ENCODE measurements around the gene ADGRF1. TPM values are rescaled to one million over a fixed set of nuclear protein-coding genes. Genes with fewer than 3 reads are reported as not detected.

The ADGRF1 gene
- polyA plus RNA-seq, 2 of the 4 experiments (the other 2 are of a cell fraction): 0.01 TPM; not detected in 1

GRCh38 chr6:47008397-47008763, 33.8 kb downstream of the ADGRF1 start:
- 76% methylated on average over 3 of the region's 3 CpGs for WGBS (ENCODE audit: missing lambda C conversion rate)
- ATAC-seq (no peak), DNase-seq (ENCODE audit: low read depth in 1 of 2, low spot score in 1 of 2) (no peak), FAIRE-seq (no peak)
- Histone ChIP-seq H3K9me3 (no peaks in the 10 kb centered on the region), H3K4me2 (no peak overlapping the region), H3K4me3 (no peak overlapping the region), H3K27ac (no peak overlapping the region), H3K4me1 (no peaks in the 10 kb centered on the region)
- no peak for TF ChIP-seq ESRRA (IDR thresholded peaks at IDR 0.05; ENCODE audit: borderline replicate concordance, low read length)
- no peak for TF ChIP-seq RNF2 (IDR thresholded peaks at IDR 0.05; ENCODE audit: borderline replicate concordance, low read depth)
- ChIA-PET CTCF (no interaction called here), POLR2A (no interaction called here)

- no peaks in the 10 kb centered on the region for H3K4me1 ChIP-seq
- ATAC-seq (no peak), FAIRE-seq (no peak), DNase-seq (ENCODE audit: low read depth in 1 of 2, low spot score in 1 of 2) (no peak)
- no peak overlapping the region for H3K4me2 ChIP-seq
- no peak overlapping the region for H3K4me3 ChIP-seq
- no peak overlapping the region for H3K27ac ChIP-seq
- H3K9me3 ChIP-seq: no peaks in the 10 kb centered on the region
- TF ChIP-seq HEYL (CRISPR knock-in tag; IDR thresholded peaks at IDR 0.05) (no peak), CBX2 (IDR thresholded peaks at IDR 0.05; ENCODE audit: borderline replicate concordance, low read depth) (no peak), ZC3H11A (IDR thresholded peaks at IDR 0.05) (no peak), MAFK (IDR thresholded peaks at IDR 0.05; ENCODE audit: partially characterized antibody) (no peak), RARB (CRISPR knock-in tag; IDR thresholded peaks at IDR 0.05) (no peak), BHLHE40 (IDR thresholded peaks at IDR 0.05; ENCODE audit: low read depth, low read length) (no peak), KDM1A (IDR thresholded peaks at IDR 0.05; ENCODE audit: low read depth) (no peak), ZSCAN20 (CRISPR knock-in tag; IDR thresholded peaks at IDR 0.05) (no peak), SMC3 (IDR thresholded peaks at IDR 0.05) (no peak), HDAC2 (IDR thresholded peaks at IDR 0.05) (no peak), SREBF2 (IDR thresholded peaks at IDR 0.05) (no peak), RAD21 (conservative IDR thresholded peaks at IDR 0.05 in 1 of 2, IDR thresholded peaks at IDR 0.05 in 1 of 2) (no peak), POLR2AphosphoS2 (conservative IDR thresholded peaks at IDR 0.05; ENCODE audit: low read length) (no peak), HOXB5 (CRISPR knock-in tag; IDR thresholded peaks at IDR 0.05) (no peak), JUNB (IDR thresholded peaks at IDR 0.05) (no peak), BCL3 (IDR thresholded peaks at IDR 0.05) (no peak), RCOR1 (IDR thresholded peaks at IDR 0.05; ENCODE audit: low read depth, low read length) (no peak), EP300 (IDR thresholded peaks at IDR 0.05) (no peak)
- ChIA-PET CTCF (no interaction called here), POLR2A (no interaction called here)
- whole genome bisulfite sequencing (ENCODE audit: missing lambda C conversion rate): 48% methylated on average over 3 of the region's 3 CpGs
Measured at GRCh38 chr6:47007657-47008396, 34.3 kb downstream of the ADGRF1 start.

GRCh38 chr6:47005486-47005885, 36.6 kb downstream of the ADGRF1 start:
- no peak for ATAC-seq
- WGBS (ENCODE audit: missing lambda C conversion rate): 86% methylated on average over 1 of the region's 1 CpG
- TF ChIP-seq EHMT2 (IDR thresholded peaks at IDR 0.05; ENCODE audit: low read depth): no peak
- no peak for TF ChIP-seq POLR2A (IDR thresholded peaks at IDR 0.05; ENCODE audit: low read length)
- TF ChIP-seq ZFP36 (IDR thresholded peaks at IDR 0.05; ENCODE audit: borderline replicate concordance, partially characterized antibody): no peak
- TF ChIP-seq BCL3 (IDR thresholded peaks at IDR 0.05): no peak
- ChIA-PET POLR2A (no interaction called here), CTCF (interaction anchor here (2.5 kb wide), 1 partner anchor 156 kb away, joined by 6 read pairs; no protein-coding TSS in a partner anchor)
- H3K27ac ChIP-seq: no peak overlapping the region
- no peaks in the 10 kb centered on the region for H3K9me3 ChIP-seq
- no peak for FAIRE-seq
- no peak overlapping the region for H3K4me2 ChIP-seq
- DNase-seq (ENCODE audit: low read depth in 1 of 2, low spot score in 1 of 2): no peak
- H3K4me1 ChIP-seq: no peaks in the 10 kb centered on the region
- H3K4me3 ChIP-seq: no peak overlapping the region

Measured in A549 (cell line).